LNCAP (cell line): ENCODE data around the gene PROB1.

Experiments used
- CTCF ChIP-seq: fragments of 450-650 bp; IDR thresholded peaks from 2 replicates; pipeline ENCODE4 v1.5.1; 2017; ENCODE audit warnings: mild to moderate bottlenecking

Gene PROB1

GRCh38 chr5:139360384-139360783 lies 34.5 kb downstream of the PROB1 start:
- no peak for TF ChIP-seq CTCF

- TF ChIP-seq CTCF: no peak
Measured at GRCh38 chr5:139358064-139358463, 36.8 kb downstream of the PROB1 start.

DNA sequence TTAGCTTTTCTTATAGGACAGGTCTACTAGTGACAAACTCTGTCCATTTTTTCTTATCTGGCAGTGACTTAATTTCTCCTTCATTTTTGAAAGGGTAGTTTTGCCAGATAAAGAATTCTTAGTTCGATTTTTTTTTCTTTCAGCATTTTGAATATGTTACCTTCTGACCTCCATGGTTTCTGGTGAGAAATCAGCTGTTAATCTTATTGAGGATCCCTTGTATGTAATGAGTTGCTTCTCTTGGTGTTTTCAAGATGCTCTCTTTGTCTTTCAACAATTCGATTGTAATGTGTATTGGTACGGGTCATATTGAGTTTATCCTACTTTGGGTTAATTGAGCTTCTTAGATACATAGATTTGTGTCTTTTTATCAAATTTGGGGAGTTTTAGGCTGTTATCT lies 40.7 kb downstream of the PROB1 start:
- no peak for TF ChIP-seq CTCF

DNA sequence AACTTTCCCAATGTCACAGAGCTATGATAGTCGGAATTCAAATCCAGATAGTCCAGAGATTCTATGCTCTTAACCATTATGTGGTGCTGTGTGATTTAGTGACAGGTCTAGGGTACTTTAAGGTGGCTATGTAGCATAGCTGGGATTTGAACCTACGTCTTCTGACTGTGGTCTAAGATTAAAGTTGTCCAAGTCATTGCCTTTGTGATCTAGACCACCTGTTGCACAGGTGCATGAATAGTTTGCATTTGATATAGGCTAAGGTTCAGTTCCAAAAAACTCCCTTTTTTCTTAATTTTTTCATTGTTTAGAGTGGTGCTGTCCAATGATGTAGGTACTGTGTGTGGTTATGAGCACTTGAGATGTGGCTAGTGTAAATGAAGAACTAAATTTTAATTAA lies 50.7 kb downstream of the PROB1 start:
- no peak for TF ChIP-seq CTCF

GRCh38 chr5:139343476-139343875 lies 51.4 kb downstream of the PROB1 start:
- TF ChIP-seq CTCF: no peak

- no peak for TF ChIP-seq CTCF
Measured at GRCh38 chr5:139342423-139342723, 52.5 kb downstream of the PROB1 start.

- peak; percentile 78 for TF ChIP-seq CTCF
Measured at GRCh38 chr5:139341689-139342422, 53.0 kb downstream of the PROB1 start, which contains the start of gene PAIP2. Gene PAIP2, plus strand, starts transcription at chr5:139341854. Its CDS starts 21,931 bp downstream, at chr5:139363785.

DNA sequence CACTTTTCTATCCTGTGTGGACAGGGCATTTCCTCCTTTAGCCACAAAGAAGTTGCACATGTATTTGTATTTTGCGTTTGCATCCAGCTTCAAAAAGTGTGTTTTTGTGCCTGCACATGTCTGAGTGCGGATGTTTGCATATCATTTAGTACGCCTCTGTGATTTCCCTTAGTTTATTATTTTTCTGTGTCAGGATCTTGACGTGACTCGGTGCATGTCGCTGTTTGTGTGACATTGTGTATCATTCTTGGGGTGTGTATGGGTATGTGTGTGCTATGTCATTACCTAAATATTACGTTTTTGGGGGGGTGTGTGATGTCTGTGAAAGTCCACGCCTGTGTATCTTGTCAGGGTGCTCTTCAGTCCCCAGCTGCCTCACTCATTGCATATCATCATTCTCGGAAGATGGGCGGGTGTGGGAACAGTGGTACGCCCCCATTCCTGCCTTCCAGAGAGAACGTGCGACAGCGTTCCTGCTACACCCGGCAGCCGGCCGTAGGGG lies 53.7 kb downstream of the PROB1 start:
- no peak for TF ChIP-seq CTCF
